ENCODE data around the gene PIP5KL1. TPM values are rescaled to one million over a fixed set of nuclear protein-coding genes. Genes with fewer than 3 reads are reported as not detected.

PIP5KL1 gene
- total RNA-seq, 1 experiment from 2014 or later = 5.1 TPM

GRCh38 chr9:127950513-127951289 lies 20.1 kb upstream of the PIP5KL1 start:
- Histone ChIP-seq H3K36me3 (ENCODE audit: low read depth, low read length) (no peaks in the 10 kb centered on the region), H2AFZ (ENCODE audit: low read length) (no peak overlapping the region), H3K27me3 (ENCODE audit: low read length) (no peaks in the 10 kb centered on the region), H3K4me3 (ENCODE audit: low read length) (no peak overlapping the region), H3K4me1 (ENCODE audit: insufficient read depth, low read length) (peaks cover 17% of the 10 kb centered on the region), H3K9ac (ENCODE audit: low read length) (no peak overlapping the region), H3F3A (ENCODE audit: low read length, unreplicated experiment) (no peaks in the 10 kb centered on the region), H4K20me1 (ENCODE audit: low read length) (no peaks in the 10 kb centered on the region), H3K9me3 (ENCODE audit: low read length) (no peaks in the 10 kb centered on the region), H3K9me2 (replicated peaks; ENCODE audit: low read length) (no peaks in the 10 kb centered on the region), H3K79me2 (ENCODE audit: low read length) (peaks cover 23% of the 10 kb centered on the region), H3K4me2 (ENCODE audit: low read length) (no peak overlapping the region), H3K27ac (ENCODE audit: low read length) (no peak overlapping the region)
- no peak for TF ChIP-seq EZH2phosphoT487 (IDR thresholded peaks at IDR 0.05; ENCODE audit: borderline replicate concordance, low read length)
- TF ChIP-seq CTCF (conservative IDR thresholded peaks at IDR 0.05; ENCODE audit: low read depth, low read length) = no peak
- TF ChIP-seq EZH2 (IDR thresholded peaks at IDR 0.05; ENCODE audit: low read length, unreplicated experiment) = no peak
- ATAC-seq (no peak), DNase-seq (no peak)
- ChIA-PET POLR2A (ENCODE audit: unreplicated experiment) (no interaction called here), CTCF (no interaction called here)
- BruUV-seq (replicated peaks) = no TSS peak
- intact Hi-C loops (cut with micrococcal nuclease) = no loop called here

GRCh38 chr9:127949827-127950512 lies 19.4 kb upstream of the PIP5KL1 start:
- BruUV-seq (replicated peaks) = no TSS peak
- H3K27ac ChIP-seq (ENCODE audit: low read length) = no peak overlapping the region
- H3K79me2 ChIP-seq (ENCODE audit: low read length) = peaks cover 20% of the 10 kb centered on the region
- ChIA-PET POLR2A (ENCODE audit: unreplicated experiment) (no interaction called here), CTCF (no interaction called here)
- no peaks in the 10 kb centered on the region for H4K20me1 ChIP-seq (ENCODE audit: low read length)
- H3K4me2 ChIP-seq (ENCODE audit: low read length) = no peak overlapping the region
- H3K9me2 ChIP-seq (replicated peaks; ENCODE audit: low read length) = no peaks in the 10 kb centered on the region
- intact Hi-C loops (cut with micrococcal nuclease) = no loop called here
- no peak overlapping the region for H3K4me3 ChIP-seq (ENCODE audit: low read length)
- H3K36me3 ChIP-seq (ENCODE audit: low read depth, low read length) = no peaks in the 10 kb centered on the region
- TF ChIP-seq EZH2phosphoT487 (IDR thresholded peaks at IDR 0.05; ENCODE audit: borderline replicate concordance, low read length) (no peak), EZH2 (IDR thresholded peaks at IDR 0.05; ENCODE audit: low read length, unreplicated experiment) (no peak), CTCF (conservative IDR thresholded peaks at IDR 0.05; ENCODE audit: low read depth, low read length) (no peak)
- H3K4me1 ChIP-seq (ENCODE audit: insufficient read depth, low read length) = peaks cover 12% of the 10 kb centered on the region
- no peaks in the 10 kb centered on the region for H3K27me3 ChIP-seq (ENCODE audit: low read length)
- no peak for ATAC-seq
- no peak overlapping the region for H2AFZ ChIP-seq (ENCODE audit: low read length)
- no peaks in the 10 kb centered on the region for H3K9me3 ChIP-seq (ENCODE audit: low read length)
- no peaks in the 10 kb centered on the region for H3F3A ChIP-seq (ENCODE audit: low read length, unreplicated experiment)
- no peak for DNase-seq
- H3K9ac ChIP-seq (ENCODE audit: low read length) = no peak overlapping the region
